Putamen (tissue), 1 donor: ENCODE data around the gene PARVG.

Experiments used
- DNase-seq: peaks from one replicate; pipeline ENCODE4 v3.0.0-alpha.2; 2016; ENCODE audit warnings: low spot score

The PARVG gene

GRCh38 chr22:44155115-44155514, 25.6 kb upstream of the PARVG start:
- DNase-seq = no peak

- DNase-seq = no peak
Observed at GRCh38 chr22:44157916-44158618, 22.7 kb upstream of the PARVG start.

GRCh38 chr22:44158816-44159215, 21.9 kb upstream of the PARVG start:
- no peak for DNase-seq

GRCh38 chr22:44159221-44159620, 21.5 kb upstream of the PARVG start:
- no peak for DNase-seq

GRCh38 chr22:44159811-44160210, 20.9 kb upstream of the PARVG start:
- DNase-seq = no peak

- no peak for DNase-seq
Observed at GRCh38 chr22:44160421-44160820, 20.3 kb upstream of the PARVG start.

GRCh38 chr22:44161673-44162072, 19.1 kb upstream of the PARVG start:
- DNase-seq = no peak

GRCh38 chr22:44162960-44163359, 17.8 kb upstream of the PARVG start:
- no peak for DNase-seq

- DNase-seq = no peak
Observed at GRCh38 chr22:44163536-44163935, 17.2 kb upstream of the PARVG start.

GRCh38 chr22:44164031-44164430, 16.7 kb upstream of the PARVG start:
- no peak for DNase-seq

GRCh38 chr22:44165286-44165874, 15.3 kb upstream of the PARVG start:
- no peak for DNase-seq

- no peak for DNase-seq
Observed at GRCh38 chr22:44166498-44167276, 14.0 kb upstream of the PARVG start.

- DNase-seq = no peak
Observed at GRCh38 chr22:44167501-44167900, 13.2 kb upstream of the PARVG start.

- no peak for DNase-seq
Observed at GRCh38 chr22:44168206-44168605, 12.5 kb upstream of the PARVG start.

- DNase-seq = no peak
Observed at GRCh38 chr22:44170470-44170869, 10.3 kb upstream of the PARVG start.

- DNase-seq = no peak
Observed at GRCh38 chr22:44171561-44171960, 9.2 kb upstream of the PARVG start.

GRCh38 chr22:44172370-44173108, 8.2 kb upstream of the PARVG start:
- DNase-seq = peak; percentile 63

GRCh38 chr22:44173154-44173553, 7.6 kb upstream of the PARVG start:
- no peak for DNase-seq

- DNase-seq = no peak
Observed at GRCh38 chr22:44175676-44176075, 5.0 kb upstream of the PARVG start.

- DNase-seq = no peak
Observed at GRCh38 chr22:44179196-44179988, 1.3 kb upstream of the PARVG start.

- no peak for DNase-seq
Observed at GRCh38 chr22:44179989-44180705, 578 bp upstream of the PARVG start.
